Measurements from ENCODE around the gene CNTN2. TPM values are rescaled to one million over a fixed set of nuclear protein-coding genes. Genes with fewer than 3 reads are reported as not detected.

Gene CNTN2
- total RNA-seq, 1 experiment from 2014 or later, result 1.2 TPM

DNA sequence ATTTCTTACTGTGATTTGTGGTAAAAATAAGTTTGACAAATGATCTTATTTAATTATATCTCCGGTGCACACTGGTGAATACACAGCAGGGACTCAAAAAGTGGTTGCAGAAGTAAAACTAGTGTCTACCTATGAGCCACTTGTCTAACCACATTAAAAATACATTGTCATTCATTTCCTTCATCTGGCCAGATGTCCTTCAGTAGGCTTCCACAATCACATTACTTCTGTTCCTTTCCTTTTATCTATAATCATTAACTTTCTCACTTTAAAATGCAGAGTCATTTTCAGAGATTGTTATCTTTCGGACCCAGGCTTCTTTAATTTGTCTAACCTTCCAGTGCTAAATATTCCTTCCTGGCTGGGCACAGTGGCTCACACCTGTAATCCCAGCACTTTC lies 75.7 kb downstream of the CNTN2 start:
- CTCF ChIA-PET, result no interaction called here
- DNase-seq (ENCODE audit: low spot score), result no peak
- POLR2A ChIA-PET, result no interaction called here
- no peak overlapping the region for H3K4me3 Mint-ChIP-seq
- peaks cover 18% of the 10 kb centered on the region for H3K4me1 Mint-ChIP-seq
- no peak for TF ChIP-seq SP1 (CRISPR knock-in tag; conservative IDR thresholded peaks at IDR 0.05)
- H3K27me3 Mint-ChIP-seq (ENCODE audit: low read depth), result no peaks in the 10 kb centered on the region; the same call in 1 of the 2 replicates
- no peak overlapping the region for H3K27ac Mint-ChIP-seq
- no peaks in the 10 kb centered on the region for H3K9me3 Mint-ChIP-seq
- no peak for ATAC-seq
- H3K36me3 Mint-ChIP-seq, result peaks cover 10% of the 10 kb centered on the region

DNA sequence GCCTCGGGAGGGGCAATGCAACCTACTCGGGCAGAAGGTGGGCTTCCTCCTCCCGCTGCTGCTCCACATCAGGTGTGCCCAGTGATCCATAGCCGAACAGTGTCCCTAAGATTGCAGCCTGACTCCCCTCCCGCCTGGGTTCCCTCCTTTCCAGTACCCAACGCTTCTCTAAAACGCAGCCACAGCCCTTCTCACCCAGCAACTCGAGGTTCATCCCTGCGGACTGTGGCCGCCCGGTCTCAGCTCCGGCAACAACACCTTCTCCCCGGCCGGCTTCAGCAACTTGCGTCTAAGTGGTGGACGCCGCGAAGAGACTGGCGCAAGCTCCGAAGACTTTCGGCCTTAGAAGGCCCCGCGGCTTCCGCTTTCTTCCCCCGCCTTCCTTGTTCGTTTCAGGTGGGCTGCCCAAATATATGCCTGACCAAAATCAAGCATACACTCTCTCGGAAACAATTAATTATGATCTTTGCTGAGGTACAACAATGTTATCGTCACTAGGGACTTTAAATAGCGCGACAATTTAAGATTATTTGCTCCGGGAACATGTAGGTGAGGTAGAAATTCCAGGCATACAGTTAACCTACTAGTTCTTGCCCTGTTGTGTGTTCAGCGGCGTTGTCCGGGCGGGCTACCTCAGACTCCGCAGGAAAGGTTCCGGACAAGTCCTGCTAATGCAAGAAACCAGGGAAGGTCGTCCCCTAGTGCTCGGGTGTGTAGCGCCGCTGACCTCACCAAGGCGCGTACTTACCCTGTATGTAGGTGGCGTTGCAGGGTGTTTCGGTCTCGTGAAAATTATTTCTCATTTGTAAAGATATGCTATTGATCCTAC lies 78.9 kb downstream of the CNTN2 start, which contains the start of gene RBBP5:
RBBP5 (minus strand) TSS at position 319 of the 829 bp plus-strand sequence; CDS start at position 214, 105 bp downstream.
- Mint-ChIP-seq H3K4me3 (peak within 1 kb of the TSS; percentile 98), H3K27me3 (ENCODE audit: low read depth) (no peaks in the 10 kb centered on the region; the same call in 1 of the 2 replicates), H3K36me3 (peaks cover 2% of the 10 kb centered on the region), H3K9me3 (no peaks in the 10 kb centered on the region), H3K4me1 (peaks cover 18% of the 10 kb centered on the region), H3K27ac (peak within 1 kb of the TSS; percentile 100)
- ChIA-PET CTCF (interaction anchor here (0.7 to 3.4 kb wide), 12 partner anchors 19 to 326 kb away, joined by 3 to 28 read pairs (median 4); partner anchors contain the start of gene TMCC2), POLR2A (interaction anchor here (0.5 to 2.2 kb wide), 5 partner anchors 25 to 606 kb away, joined by 3 to 9 read pairs (median 4); partner anchors contain the start of genes MDM4 and TMCC2)
- ATAC-seq (peak; percentile 100), DNase-seq (ENCODE audit: low spot score) (peak; percentile 96)
- TF ChIP-seq HMGA2 (CRISPR knock-in tag; IDR thresholded peaks at IDR 0.05) (peak; percentile 4; the same call in 1 of the 2 replicates), SP1 (CRISPR knock-in tag; conservative IDR thresholded peaks at IDR 0.05) (peak; percentile 87; the same call in 1 of the 2 replicates), NFE2L1 (CRISPR knock-in tag; IDR thresholded peaks at IDR 0.05) (0 out of 2 replicates have a peak, but pooled peaks have one; percentile 46), ZNF232 (CRISPR knock-in tag; IDR thresholded peaks at IDR 0.05) (0 out of 2 replicates have a peak, but pooled peaks have one; percentile 57), RORB (CRISPR knock-in tag; IDR thresholded peaks at IDR 0.05) (peak; percentile 60; the same call in 1 of the 2 replicates), RELA (CRISPR knock-in tag; IDR thresholded peaks at IDR 0.05; ENCODE audit: borderline replicate concordance) (no peak), FOXK1 (CRISPR knock-in tag; IDR thresholded peaks at IDR 0.05) (peak; percentile 99), CREM (CRISPR knock-in tag; IDR thresholded peaks at IDR 0.05) (peak; percentile 75), TCF7 (CRISPR knock-in tag; IDR thresholded peaks at IDR 0.05; ENCODE audit: low read depth) (no peak), SMAD3 (CRISPR knock-in tag; IDR thresholded peaks at IDR 0.05; ENCODE audit: borderline replicate concordance) (0 out of 2 replicates have a peak, but pooled peaks have one; percentile 54), ZNF416 (CRISPR knock-in tag; IDR thresholded peaks at IDR 0.05) (0 out of 2 replicates have a peak, but pooled peaks have one; percentile 52), GTF2I (CRISPR knock-in tag; conservative IDR thresholded peaks at IDR 0.05) (no peak), JAZF1 (CRISPR knock-in tag; IDR thresholded peaks at IDR 0.05) (no peak), ATF1 (CRISPR knock-in tag; IDR thresholded peaks at IDR 0.05) (no peak; the same call in 1 of the 2 replicates), PRRX2 (CRISPR knock-in tag; IDR thresholded peaks at IDR 0.05) (no peak), TEAD1 (CRISPR knock-in tag; IDR thresholded peaks at IDR 0.05) (peak; percentile 67; the same call in 1 of the 2 replicates), SOX15 (CRISPR knock-in tag; IDR thresholded peaks at IDR 0.05) (no peak), MYBL2 (CRISPR knock-in tag; IDR thresholded peaks at IDR 0.05) (peak; percentile 81; the same call in 1 of the 2 replicates), TEAD4 (CRISPR knock-in tag; IDR thresholded peaks at IDR 0.05) (peak; percentile 75; the same call in 1 of the 2 replicates)
- TF ChIP-seq, protein P1, sequence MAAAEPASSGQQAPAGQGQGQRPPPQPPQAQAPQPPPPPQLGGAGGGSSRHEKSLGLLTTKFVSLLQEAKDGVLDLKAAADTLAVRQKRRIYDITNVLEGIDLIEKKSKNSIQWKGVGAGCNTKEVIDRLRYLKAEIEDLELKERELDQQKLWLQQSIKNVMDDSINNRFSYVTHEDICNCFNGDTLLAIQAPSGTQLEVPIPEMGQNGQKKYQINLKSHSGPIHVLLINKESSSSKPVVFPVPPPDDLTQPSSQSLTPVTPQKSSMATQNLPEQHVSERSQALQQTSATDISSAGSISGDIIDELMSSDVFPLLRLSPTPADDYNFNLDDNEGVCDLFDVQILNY (CRISPR knock-in tag; IDR thresholded peaks at IDR 0.05), result peak; percentile 24; the same call in 1 of the 2 replicates
- TF ChIP-seq, protein P2, sequence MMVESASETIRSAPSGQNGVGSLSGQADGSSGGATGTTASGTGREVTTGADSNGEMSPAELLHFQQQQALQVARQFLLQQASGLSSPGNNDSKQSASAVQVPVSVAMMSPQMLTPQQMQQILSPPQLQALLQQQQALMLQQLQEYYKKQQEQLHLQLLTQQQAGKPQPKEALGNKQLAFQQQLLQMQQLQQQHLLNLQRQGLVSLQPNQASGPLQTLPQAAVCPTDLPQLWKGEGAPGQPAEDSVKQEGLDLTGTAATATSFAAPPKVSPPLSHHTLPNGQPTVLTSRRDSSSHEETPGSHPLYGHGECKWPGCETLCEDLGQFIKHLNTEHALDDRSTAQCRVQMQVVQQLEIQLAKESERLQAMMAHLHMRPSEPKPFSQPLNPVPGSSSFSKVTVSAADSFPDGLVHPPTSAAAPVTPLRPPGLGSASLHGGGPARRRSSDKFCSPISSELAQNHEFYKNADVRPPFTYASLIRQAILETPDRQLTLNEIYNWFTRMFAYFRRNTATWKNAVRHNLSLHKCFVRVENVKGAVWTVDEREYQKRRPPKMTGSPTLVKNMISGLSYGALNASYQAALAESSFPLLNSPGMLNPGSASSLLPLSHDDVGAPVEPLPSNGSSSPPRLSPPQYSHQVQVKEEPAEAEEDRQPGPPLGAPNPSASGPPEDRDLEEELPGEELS (CRISPR knock-in tag; IDR thresholded peaks at IDR 0.05), result peak; percentile 64; the same call in 1 of the 2 replicates
- TF ChIP-seq, protein P3, sequence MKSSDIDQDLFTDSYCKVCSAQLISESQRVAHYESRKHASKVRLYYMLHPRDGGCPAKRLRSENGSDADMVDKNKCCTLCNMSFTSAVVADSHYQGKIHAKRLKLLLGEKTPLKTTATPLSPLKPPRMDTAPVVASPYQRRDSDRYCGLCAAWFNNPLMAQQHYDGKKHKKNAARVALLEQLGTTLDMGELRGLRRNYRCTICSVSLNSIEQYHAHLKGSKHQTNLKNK (CRISPR knock-in tag; IDR thresholded peaks at IDR 0.05), result peak; percentile 66; the same call in 1 of the 2 replicates
- TF ChIP-seq, protein P4, sequence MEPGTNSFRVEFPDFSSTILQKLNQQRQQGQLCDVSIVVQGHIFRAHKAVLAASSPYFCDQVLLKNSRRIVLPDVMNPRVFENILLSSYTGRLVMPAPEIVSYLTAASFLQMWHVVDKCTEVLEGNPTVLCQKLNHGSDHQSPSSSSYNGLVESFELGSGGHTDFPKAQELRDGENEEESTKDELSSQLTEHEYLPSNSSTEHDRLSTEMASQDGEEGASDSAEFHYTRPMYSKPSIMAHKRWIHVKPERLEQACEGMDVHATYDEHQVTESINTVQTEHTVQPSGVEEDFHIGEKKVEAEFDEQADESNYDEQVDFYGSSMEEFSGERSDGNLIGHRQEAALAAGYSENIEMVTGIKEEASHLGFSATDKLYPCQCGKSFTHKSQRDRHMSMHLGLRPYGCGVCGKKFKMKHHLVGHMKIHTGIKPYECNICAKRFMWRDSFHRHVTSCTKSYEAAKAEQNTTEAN (CRISPR knock-in tag; IDR thresholded peaks at IDR 0.05), result peak; percentile 65; the same call in 1 of the 2 replicates
- TF ChIP-seq, protein P5, sequence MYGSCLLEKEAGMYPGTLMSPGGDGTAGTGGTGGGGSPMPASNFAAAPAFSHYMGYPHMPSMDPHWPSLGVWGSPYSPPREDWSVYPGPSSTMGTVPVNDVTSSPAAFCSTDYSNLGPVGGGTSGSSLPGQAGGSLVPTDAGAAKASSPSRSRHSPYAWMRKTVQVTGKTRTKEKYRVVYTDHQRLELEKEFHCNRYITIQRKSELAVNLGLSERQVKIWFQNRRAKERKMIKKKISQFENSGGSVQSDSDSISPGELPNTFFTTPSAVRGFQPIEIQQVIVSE (CRISPR knock-in tag; IDR thresholded peaks at IDR 0.05; ENCODE audit: borderline replicate concordance), result no peak
- TF ChIP-seq, protein P6, sequence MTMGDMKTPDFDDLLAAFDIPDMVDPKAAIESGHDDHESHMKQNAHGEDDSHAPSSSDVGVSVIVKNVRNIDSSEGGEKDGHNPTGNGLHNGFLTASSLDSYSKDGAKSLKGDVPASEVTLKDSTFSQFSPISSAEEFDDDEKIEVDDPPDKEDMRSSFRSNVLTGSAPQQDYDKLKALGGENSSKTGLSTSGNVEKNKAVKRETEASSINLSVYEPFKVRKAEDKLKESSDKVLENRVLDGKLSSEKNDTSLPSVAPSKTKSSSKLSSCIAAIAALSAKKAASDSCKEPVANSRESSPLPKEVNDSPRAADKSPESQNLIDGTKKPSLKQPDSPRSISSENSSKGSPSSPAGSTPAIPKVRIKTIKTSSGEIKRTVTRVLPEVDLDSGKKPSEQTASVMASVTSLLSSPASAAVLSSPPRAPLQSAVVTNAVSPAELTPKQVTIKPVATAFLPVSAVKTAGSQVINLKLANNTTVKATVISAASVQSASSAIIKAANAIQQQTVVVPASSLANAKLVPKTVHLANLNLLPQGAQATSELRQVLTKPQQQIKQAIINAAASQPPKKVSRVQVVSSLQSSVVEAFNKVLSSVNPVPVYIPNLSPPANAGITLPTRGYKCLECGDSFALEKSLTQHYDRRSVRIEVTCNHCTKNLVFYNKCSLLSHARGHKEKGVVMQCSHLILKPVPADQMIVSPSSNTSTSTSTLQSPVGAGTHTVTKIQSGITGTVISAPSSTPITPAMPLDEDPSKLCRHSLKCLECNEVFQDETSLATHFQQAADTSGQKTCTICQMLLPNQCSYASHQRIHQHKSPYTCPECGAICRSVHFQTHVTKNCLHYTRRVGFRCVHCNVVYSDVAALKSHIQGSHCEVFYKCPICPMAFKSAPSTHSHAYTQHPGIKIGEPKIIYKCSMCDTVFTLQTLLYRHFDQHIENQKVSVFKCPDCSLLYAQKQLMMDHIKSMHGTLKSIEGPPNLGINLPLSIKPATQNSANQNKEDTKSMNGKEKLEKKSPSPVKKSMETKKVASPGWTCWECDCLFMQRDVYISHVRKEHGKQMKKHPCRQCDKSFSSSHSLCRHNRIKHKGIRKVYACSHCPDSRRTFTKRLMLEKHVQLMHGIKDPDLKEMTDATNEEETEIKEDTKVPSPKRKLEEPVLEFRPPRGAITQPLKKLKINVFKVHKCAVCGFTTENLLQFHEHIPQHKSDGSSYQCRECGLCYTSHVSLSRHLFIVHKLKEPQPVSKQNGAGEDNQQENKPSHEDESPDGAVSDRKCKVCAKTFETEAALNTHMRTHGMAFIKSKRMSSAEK (CRISPR knock-in tag; IDR thresholded peaks at IDR 0.05; ENCODE audit: borderline replicate concordance), result peak; percentile 42; the same call in 1 of the 2 replicates
